Stimulated activated CD8-positive, alpha-beta memory T cell treated with anti-CD3 and anti-CD28 coated beads, Interleukin-2, amount 100 ng/mL, for 48 hours (primary cell): Measurements from ENCODE around the gene RGMA.

Experiments
- DNase-seq, 2 donors: peaks; one replicate each; pipeline ENCODE4 v3.0.0-alpha.2; 2020; ENCODE audit warnings: low read depth in 2 of 2

RGMA gene, protein sequence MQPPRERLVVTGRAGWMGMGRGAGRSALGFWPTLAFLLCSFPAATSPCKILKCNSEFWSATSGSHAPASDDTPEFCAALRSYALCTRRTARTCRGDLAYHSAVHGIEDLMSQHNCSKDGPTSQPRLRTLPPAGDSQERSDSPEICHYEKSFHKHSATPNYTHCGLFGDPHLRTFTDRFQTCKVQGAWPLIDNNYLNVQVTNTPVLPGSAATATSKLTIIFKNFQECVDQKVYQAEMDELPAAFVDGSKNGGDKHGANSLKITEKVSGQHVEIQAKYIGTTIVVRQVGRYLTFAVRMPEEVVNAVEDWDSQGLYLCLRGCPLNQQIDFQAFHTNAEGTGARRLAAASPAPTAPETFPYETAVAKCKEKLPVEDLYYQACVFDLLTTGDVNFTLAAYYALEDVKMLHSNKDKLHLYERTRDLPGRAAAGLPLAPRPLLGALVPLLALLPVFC

GRCh38 chr15:93088981-93089726 is at the start of gene RGMA:
RGMA (minus strand) TSS chr15:93089211; CDS start chr15:93088932, 279 bp downstream.
- no peak for DNase-seq

DNA sequence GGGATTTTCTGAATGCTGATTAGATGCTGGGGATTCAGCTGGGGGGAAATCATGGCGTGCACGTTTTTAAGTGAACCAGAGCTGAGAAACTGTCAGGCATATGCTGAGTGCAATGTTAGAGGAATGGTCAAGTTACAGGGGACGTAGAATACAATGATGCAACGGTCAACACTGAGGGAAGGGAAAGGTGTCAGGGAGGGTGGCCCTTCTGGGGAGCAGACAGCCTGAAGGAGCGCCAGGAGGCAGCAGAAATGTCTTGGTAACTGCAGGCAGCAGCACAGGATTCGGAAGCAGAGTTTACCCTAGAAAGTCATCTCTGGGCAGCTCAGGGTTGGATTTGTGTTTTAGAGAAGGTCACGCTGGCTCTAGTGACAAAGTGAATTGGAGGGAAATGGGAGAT is 47.6 kb upstream of the RGMA start:
- no peak for DNase-seq

- DNase-seq = no peak
Measured at GRCh38 chr15:93135997-93136397, 47.0 kb upstream of the RGMA start.

DNA sequence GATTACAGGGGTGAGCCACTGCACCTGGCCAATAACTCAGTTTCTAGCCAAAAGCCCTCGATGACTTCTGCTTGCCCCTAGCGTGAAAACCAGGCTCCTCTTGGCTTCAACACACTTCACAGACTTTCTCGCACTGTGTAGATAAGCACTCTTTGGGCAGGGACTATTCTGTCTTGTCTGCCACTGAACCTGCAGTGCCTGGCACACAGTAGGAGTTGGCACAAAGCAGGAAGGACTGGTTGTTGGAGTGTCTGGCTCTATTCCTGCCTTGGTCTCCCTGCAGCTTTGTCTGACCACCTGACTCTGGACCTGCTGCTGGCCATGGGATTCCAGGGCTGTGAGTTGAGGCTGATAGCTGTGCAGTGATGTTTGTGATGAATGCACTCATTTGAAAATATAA is 46.4 kb upstream of the RGMA start:
- no peak for DNase-seq

DNA sequence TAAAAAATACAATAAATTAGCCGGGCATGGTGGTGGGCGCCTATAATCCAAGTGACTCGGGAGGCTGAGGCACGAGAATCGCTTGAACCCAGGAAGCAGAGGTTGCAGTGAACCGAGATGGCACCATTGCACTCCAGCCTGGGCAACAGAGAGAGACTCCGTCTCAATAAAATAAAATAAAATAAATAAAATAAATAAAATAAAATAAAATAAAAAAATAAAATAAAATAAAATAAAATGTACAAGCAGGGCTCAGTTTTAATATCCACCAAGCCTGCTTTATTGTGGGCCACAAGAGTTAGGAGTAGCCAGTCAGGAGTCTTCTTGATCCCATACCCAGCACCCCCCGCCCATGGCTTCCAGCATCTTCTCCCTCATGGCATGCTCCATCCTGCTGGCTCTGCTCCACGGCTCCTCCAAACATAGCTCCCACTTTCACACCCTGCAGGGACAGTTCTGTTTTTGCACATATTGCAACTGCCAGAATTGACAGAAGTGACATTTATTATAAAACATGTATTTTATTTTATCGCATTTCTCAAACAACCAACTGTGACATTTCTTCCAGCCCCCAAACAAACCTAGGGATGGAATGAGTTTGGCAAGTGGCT is 42.6 kb upstream of the RGMA start:
- DNase-seq = no peak

DNA sequence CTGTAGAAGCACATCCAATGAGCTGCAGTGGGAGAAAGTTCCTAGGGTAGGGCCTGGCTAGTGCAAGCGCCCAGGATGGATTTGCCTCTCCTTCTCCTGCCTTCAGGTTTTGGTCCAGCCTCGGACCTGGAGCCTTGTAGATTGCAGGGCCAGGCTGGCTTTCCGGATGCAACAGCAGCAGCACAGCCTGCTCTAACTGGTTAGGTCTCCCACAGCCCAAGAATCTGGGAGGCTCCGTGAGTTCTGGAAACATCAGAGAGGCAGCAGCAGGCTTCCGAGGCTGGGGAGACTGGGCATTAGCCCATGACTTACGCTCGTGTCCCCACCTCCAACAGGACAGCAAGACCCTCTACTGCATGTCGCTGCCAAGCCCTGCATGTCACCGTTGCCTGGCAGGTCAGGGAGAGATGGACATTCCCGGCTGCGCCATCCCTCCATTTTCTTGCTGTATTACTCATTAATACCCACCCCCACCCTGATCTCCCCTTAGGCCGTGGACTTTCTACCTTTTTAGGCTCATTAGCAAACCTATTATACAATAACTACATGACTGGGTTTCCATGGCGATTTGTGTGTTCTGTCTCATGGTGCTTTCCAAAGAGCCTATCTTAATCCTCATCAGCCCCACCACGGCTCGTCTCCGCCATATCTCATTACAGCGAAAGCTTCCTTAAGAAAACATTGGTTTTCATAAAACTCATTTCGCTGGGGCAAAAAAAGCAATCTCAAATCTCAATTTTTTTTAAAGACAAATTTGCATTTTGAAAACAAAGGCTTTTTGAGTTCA is 40.9 kb upstream of the RGMA start:
- DNase-seq = no peak

DNA sequence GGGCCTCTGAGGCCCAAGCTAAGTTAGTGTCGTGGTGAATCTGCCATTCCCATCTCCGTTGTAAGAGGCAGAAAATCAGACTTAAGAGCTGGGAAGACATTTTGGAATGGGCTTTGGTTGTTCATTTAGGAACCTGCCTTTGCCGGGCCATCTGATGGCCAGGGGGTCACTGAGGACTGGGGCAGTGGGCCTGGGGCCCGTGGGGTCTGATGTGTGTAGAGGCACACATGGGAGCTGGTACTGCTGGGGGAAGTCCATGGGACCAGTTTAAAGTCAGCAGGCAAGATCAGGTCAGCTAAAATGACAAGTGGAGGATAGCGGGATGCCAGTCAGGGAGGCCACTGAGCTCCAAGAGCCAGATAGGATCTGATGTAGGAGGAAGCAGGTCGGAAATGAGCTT is 38.3 kb upstream of the RGMA start:
- no peak for DNase-seq

DNA sequence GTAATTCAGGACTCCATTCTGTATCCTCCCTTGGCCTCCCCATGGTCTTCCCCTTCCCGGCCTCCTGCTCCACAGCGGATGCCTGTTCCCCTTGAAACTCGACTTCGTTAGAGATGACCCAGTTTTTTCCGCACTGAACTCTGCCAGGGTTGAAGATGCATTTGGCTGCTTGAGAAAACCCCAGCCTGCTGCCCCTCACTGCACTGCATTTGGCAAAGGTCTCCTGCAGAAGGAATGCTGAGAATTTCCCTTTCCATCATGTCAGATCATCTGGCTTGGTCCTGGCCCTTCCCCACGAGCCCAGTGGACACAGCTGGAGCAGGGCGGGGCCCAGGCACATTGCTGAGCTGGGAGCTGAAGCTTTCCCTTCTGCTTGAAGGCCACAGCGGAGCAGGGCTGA is 37.6 kb upstream of the RGMA start:
- no peak for DNase-seq

- DNase-seq = no peak
Measured at GRCh38 chr15:93126148-93126547, 37.1 kb upstream of the RGMA start.

DNA sequence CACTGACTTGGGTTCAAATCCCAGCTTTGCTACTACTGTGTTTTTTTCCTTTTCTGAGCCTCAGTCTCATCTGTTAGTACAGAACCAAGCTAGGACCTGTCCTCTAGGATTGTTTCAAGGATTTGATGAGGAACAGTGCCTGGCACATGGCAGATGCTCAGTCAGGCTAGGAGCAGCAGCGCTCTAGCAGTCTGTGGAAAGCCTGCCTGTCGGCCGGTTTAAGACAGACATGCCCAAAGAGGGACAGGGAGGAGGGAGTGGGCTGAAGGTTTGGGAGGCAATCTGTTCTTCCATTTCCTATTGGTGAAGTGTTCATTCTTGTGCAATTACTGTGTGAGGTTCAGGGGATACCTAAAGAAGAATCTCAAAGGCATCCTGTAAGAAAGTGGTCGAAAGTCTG is 35.1 kb upstream of the RGMA start:
- DNase-seq = no peak

- DNase-seq = no peak
Measured at GRCh38 chr15:93121973-93122910, 33.2 kb upstream of the RGMA start.

GRCh38 chr15:93121107-93121506 is 32.1 kb upstream of the RGMA start:
- no peak for DNase-seq

- DNase-seq = no peak
Measured at GRCh38 chr15:93118904-93119303, 29.9 kb upstream of the RGMA start.

DNA sequence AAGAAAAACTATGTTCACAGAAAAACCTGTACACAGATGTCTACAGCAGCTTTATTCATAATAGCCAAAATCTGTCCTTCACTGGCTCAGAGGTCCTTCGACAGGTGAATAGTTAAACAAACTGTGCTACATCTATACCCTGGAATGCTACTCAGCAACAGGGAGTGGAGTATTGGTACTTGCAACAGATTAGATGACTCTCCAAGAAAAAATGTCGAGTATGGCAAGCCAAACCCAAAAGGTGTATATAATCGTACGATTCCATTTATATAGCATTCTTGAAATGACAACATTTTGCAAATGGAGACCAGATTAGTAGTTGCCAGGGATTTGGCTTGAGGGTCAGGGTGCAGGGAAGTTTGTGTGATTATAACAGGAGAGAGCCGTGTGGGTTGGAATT is 22.4 kb upstream of the RGMA start:
- DNase-seq = no peak

GRCh38 chr15:93110502-93111040 is 21.6 kb upstream of the RGMA start:
- no peak for DNase-seq

GRCh38 chr15:93109336-93110102 is 20.5 kb upstream of the RGMA start:
- DNase-seq = no peak

GRCh38 chr15:93107646-93108045 is 18.6 kb upstream of the RGMA start:
- no peak for DNase-seq

DNA sequence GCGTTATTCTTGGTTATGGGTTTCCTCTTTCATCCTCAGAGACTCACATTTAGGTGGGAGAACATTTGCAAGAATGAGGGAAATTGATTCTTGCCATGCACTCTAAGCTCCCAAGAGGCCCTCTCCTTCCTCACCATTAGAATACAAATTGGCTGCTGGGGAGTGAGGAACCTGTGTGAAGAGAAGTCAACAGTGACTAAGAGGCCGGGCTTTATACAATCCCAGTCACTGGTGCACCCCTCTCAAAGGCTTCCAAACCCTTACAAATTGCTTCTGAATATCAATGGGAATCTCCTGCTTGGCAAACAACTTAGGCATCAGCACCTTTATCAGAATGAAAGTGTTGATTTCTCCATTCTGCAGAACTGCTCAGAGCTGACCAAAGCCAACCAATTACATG is 16.5 kb upstream of the RGMA start:
- DNase-seq = no peak

GRCh38 chr15:93103823-93104222 is 14.8 kb upstream of the RGMA start:
- DNase-seq = no peak

DNA sequence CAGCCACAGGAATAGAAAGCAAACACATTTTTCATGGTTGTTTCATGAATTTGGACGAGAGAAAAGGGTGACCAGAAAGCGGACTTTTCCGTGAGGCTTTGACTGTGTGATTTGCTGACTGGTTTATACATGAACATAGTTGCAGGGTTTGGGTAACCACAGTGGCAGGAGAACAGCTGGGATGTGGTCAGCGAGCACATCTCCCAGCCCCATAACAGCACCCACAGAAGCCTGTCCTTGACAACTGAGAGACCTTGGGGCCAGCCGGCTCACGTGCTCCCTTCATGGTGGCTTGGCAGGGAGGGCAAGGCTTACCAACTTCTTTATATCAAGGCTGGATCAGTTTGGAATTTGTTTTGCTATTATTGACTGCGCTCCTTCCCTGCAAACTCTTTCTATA is 13.2 kb upstream of the RGMA start:
- DNase-seq = no peak
